Adipocyte (in vitro differentiated cells): ENCODE data around the gene TMEM245.

Experiments used
- DNase-seq: peaks from one replicate; pipeline ENCODE4 v3.0.0-alpha.2; 2015; ENCODE audit warnings: low read depth
- H3K27me3 ChIP-seq: replicated peaks from 2 replicates; pipeline ENCODE4 v1.7.0; 2013; ENCODE audit warnings: mild to moderate bottlenecking, low read length, moderate library complexity; ENCODE audit not compliant: control insufficient read depth, insufficient read depth
- H3K36me3 ChIP-seq: 2 replicates; pipeline ENCODE4 v1.7.0; 2013; ENCODE audit warnings: low read length, mild to moderate bottlenecking, moderate library complexity; ENCODE audit not compliant: control insufficient read depth, insufficient read depth, severe bottlenecking
- H3K4me1 ChIP-seq: 2 replicates; pipeline ENCODE4 v1.7.0; 2013; ENCODE audit warnings: mild to moderate bottlenecking, low read length, moderate library complexity; ENCODE audit not compliant: control insufficient read depth, insufficient read depth
- H3K4me3 ChIP-seq: 2 replicates; pipeline ENCODE4 v1.7.0; 2013; ENCODE audit warnings: mild to moderate bottlenecking, low read length, moderate library complexity
- H3K9ac ChIP-seq: 2 replicates; pipeline ENCODE4 v1.7.0; 2013; ENCODE audit warnings: mild to moderate bottlenecking, low read length, moderate library complexity
- H3K9me3 ChIP-seq: 2 replicates; pipeline ENCODE4 v1.7.0; 2013; ENCODE audit warnings: mild to moderate bottlenecking, low read length, moderate library complexity; ENCODE audit not compliant: control insufficient read depth

Gene TMEM245

DNA sequence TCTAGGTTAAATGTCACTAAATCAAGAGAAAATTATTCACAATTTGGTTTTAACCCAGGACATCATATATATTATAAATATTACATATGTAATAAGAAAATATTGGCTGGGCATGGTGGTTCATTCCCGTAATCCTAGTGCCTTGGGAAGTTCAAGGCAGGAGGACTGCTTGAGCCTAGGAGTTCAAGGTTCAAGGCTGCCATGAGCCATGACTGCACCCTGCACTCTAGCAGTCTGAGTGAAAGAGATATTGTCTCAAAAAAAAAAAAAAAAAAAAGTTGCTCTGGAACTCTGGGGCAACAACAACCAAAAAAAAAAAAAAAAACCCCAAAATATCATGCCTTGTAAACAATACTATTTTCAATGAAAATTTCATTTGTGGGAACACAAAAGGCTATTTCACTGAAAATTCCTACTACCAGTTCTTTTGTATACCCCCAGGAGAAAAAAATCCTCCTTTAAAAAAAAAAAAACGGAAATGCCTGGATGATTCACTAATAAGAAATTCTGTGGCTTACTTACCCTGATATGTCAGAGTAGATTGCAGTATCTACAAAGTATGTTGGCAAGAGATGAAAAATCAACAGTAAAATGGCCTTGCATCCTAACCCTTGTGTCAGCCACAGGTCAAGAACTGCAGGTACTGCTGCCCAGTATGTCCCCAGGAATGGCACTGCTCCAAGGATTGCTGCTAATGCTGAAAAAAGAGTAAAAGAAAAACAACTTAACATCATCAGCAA is 83.9 kb downstream of the TMEM245 start:
- Histone ChIP-seq H3K4me3 (no peak overlapping the region), H3K36me3 (peaks cover 35% of the 10 kb centered on the region), H3K27me3 (no peaks in the 10 kb centered on the region), H3K4me1 (peaks cover 35% of the 10 kb centered on the region), H3K9ac (no peak overlapping the region), H3K9me3 (no peaks in the 10 kb centered on the region)
- peak; percentile 84 for DNase-seq

DNA sequence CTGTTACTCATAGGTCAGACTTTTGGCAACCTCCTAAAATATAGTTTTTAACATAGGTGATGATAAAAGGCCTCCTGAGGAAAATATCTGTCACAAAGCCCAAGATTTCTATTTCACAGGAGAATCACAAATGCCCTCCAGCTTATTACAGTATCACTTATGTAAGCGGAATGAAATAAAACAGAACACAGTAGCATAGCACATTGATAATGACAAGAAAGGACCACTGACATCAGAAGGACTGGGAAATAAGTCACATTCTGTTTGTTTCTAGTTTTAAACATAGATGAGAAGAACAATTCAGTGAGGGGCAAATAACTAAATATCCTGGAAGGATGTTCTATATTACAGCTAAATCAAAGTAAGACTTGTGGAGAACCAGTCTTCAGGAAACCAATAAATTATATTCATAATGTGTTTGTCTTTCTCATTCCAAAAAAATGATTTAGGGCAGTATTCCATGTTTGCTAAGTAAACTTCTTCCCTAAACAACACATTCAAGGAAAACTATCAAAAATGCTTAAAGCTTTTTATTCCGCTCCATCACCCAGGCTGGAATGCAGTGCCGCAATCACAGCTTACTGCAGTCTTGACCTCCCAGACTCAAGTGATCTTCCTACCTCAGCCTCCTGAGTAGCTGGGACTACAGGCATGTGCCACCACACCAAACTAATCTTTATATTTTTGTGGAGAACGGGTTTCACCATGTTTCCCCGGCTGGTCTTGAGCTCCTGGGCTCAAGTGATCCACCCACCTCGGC is 85.6 kb downstream of the TMEM245 start:
- peak; percentile 16 for DNase-seq
- H3K9me3 ChIP-seq: no peaks in the 10 kb centered on the region
- H3K4me1 ChIP-seq: peaks cover 35% of the 10 kb centered on the region
- no peak overlapping the region for H3K9ac ChIP-seq
- no peak overlapping the region for H3K4me3 ChIP-seq
- H3K27me3 ChIP-seq: no peaks in the 10 kb centered on the region
- peaks cover 22% of the 10 kb centered on the region for H3K36me3 ChIP-seq

- DNase-seq: peak; percentile 44
- H3K36me3 ChIP-seq: peaks cover 12% of the 10 kb centered on the region
- H3K9me3 ChIP-seq: no peaks in the 10 kb centered on the region
- no peaks in the 10 kb centered on the region for H3K27me3 ChIP-seq
- no peak overlapping the region for H3K9ac ChIP-seq
- H3K4me1 ChIP-seq: peaks cover 38% of the 10 kb centered on the region
- peak overlapping the region; percentile 42 for H3K4me3 ChIP-seq
Measured at GRCh38 chr9:109031241-109031640, 88.5 kb downstream of the TMEM245 start.

GRCh38 chr9:109030426-109030825 is 89.3 kb downstream of the TMEM245 start:
- H3K9me3 ChIP-seq: no peaks in the 10 kb centered on the region

GRCh38 chr9:109028457-109028856 is 91.3 kb downstream of the TMEM245 start:
- peaks cover 16% of the 10 kb centered on the region for H3K36me3 ChIP-seq

More at GRCh38 chr9:109030426-109030825, 89.3 kb downstream of the TMEM245 start:
- Histone ChIP-seq H3K9ac (no peak overlapping the region), H3K27me3 (no peaks in the 10 kb centered on the region), H3K4me3 (no peak overlapping the region), H3K4me1 (peaks cover 31% of the 10 kb centered on the region), H3K36me3 (peaks cover 12% of the 10 kb centered on the region)
- DNase-seq: no peak

DNA sequence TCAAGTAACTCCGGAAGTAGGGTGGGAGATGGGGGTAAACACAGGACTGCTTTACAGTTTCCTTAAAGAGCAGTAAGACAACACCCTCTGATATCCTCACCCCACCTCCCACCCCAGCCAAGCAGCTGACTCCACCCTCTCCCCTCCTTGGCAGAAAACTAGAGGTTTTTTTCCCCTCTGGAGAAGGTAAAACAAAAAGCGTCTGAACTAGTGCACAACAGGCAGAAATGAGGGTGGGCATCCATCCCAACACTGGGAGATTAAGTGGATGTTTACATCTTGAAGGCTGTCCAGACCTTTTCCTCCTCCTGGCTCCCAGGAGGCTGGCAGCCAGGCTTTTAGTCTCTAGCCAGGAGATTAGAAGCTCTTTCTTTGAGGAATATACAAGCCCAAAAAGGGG is 92.6 kb downstream of the TMEM245 start:
- no peaks in the 10 kb centered on the region for H3K27me3 ChIP-seq
- no peak overlapping the region for H3K4me3 ChIP-seq

More at GRCh38 chr9:109028457-109028856, 91.3 kb downstream of the TMEM245 start:
- no peak for DNase-seq
- H3K9ac ChIP-seq: no peak overlapping the region
- no peak overlapping the region for H3K4me3 ChIP-seq
- no peaks in the 10 kb centered on the region for H3K9me3 ChIP-seq
- H3K4me1 ChIP-seq: peaks cover 17% of the 10 kb centered on the region
- no peaks in the 10 kb centered on the region for H3K27me3 ChIP-seq

GRCh38 chr9:109026306-109026705 is 93.4 kb downstream of the TMEM245 start:
- no peaks in the 10 kb centered on the region for H3K27me3 ChIP-seq

More for the DNA sequence above, 92.6 kb downstream of the TMEM245 start:
- peaks cover 8% of the 10 kb centered on the region for H3K36me3 ChIP-seq
- H3K9ac ChIP-seq: no peak overlapping the region
- peaks cover 17% of the 10 kb centered on the region for H3K4me1 ChIP-seq
- peak; percentile 36 for DNase-seq
- H3K9me3 ChIP-seq: no peaks in the 10 kb centered on the region

DNA sequence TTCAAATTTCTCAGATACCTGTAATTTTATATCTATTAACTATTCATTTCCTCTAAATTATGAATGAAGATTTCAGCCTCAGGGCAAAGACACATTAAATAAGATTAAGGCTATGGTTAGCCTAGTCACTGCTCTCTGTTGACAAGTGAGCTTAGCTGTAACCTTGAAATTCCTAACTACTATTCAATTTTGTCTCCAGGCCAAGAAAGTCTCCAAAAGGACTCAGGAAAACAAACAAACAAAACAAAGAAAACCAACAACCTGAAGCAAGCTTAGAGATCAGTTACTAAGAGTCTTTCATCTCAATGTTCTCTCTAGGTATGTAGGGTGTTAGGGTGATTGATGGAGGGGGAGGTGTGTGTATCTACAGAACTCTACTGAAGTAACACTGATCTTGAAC is 96.9 kb downstream of the TMEM245 start:
- peaks cover 22% of the 10 kb centered on the region for H3K36me3 ChIP-seq
- H3K4me3 ChIP-seq: no peak overlapping the region
- H3K9me3 ChIP-seq: no peaks in the 10 kb centered on the region

More at GRCh38 chr9:109026306-109026705, 93.4 kb downstream of the TMEM245 start:
- no peak overlapping the region for H3K4me3 ChIP-seq
- no peak overlapping the region for H3K9ac ChIP-seq
- H3K36me3 ChIP-seq: peaks cover 8% of the 10 kb centered on the region
- H3K4me1 ChIP-seq: peaks cover 13% of the 10 kb centered on the region
- DNase-seq: no peak
- no peaks in the 10 kb centered on the region for H3K9me3 ChIP-seq

GRCh38 chr9:109020581-109021511 is 98.9 kb downstream of the TMEM245 start:
- no peak overlapping the region for H3K9ac ChIP-seq
- H3K27me3 ChIP-seq: no peaks in the 10 kb centered on the region
- H3K9me3 ChIP-seq: no peaks in the 10 kb centered on the region
- no peak for DNase-seq
- H3K4me3 ChIP-seq: no peak overlapping the region
- H3K4me1 ChIP-seq: no peaks in the 10 kb centered on the region
- H3K36me3 ChIP-seq: peaks cover 28% of the 10 kb centered on the region

More for the DNA sequence above, 96.9 kb downstream of the TMEM245 start:
- H3K4me1 ChIP-seq: peaks cover 9% of the 10 kb centered on the region
- H3K27me3 ChIP-seq: no peaks in the 10 kb centered on the region
- H3K9ac ChIP-seq: no peak overlapping the region
- DNase-seq: peak; percentile 37

GRCh38 chr9:109020113-109020512 is 99.6 kb downstream of the TMEM245 start:
- no peak overlapping the region for H3K4me3 ChIP-seq
- H3K36me3 ChIP-seq: peaks cover 28% of the 10 kb centered on the region
- peaks cover 2% of the 10 kb centered on the region for H3K4me1 ChIP-seq
- H3K27me3 ChIP-seq: no peaks in the 10 kb centered on the region
- no peak for DNase-seq
- H3K9me3 ChIP-seq: no peaks in the 10 kb centered on the region
- H3K9ac ChIP-seq: no peak overlapping the region
